GM12864 (cell line): ENCODE results near the gene CAMKK2.

Experiments used
- DNase-seq: peaks from one replicate; pipeline ENCODE4 v3.0.0-alpha.2; 2011; ENCODE audit warnings: low read depth
- H3K4me3 ChIP-seq: 2 replicates; pipeline ENCODE4 v1.5.1; 2011; ENCODE audit warnings: mild to moderate bottlenecking, low read depth, low read length, control low read depth
- TF ChIP-seq, protein P1 (sequence below): IDR thresholded peaks from 2 replicates; pipeline ENCODE4 v1.5.1; 2011; ENCODE audit warnings: low read depth, mild to moderate bottlenecking, moderate library complexity, low read length, control low read depth, inconsistent platforms; ENCODE audit errors: missing control alignments

Gene CAMKK2

DNA sequence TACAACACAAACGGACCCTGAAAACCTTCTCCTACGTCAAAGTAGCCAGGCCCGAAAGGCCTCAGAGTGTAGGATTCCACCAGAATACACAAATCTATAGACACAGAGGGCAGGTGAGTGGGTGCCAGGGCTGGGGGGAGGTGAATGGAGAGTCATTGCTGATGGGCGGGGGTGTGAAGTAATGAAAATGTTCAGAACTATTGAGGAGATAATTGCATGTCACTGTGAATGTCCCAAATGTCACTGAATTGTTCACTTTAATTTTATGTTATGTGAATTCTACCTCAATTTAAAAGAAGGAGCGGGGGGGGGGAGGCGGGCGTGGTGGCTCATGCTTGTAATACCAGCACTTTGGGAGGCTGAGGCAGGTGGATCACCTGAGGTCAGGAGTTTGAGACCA is 50.6 kb downstream of the CAMKK2 start:
- TF ChIP-seq, protein P1, sequence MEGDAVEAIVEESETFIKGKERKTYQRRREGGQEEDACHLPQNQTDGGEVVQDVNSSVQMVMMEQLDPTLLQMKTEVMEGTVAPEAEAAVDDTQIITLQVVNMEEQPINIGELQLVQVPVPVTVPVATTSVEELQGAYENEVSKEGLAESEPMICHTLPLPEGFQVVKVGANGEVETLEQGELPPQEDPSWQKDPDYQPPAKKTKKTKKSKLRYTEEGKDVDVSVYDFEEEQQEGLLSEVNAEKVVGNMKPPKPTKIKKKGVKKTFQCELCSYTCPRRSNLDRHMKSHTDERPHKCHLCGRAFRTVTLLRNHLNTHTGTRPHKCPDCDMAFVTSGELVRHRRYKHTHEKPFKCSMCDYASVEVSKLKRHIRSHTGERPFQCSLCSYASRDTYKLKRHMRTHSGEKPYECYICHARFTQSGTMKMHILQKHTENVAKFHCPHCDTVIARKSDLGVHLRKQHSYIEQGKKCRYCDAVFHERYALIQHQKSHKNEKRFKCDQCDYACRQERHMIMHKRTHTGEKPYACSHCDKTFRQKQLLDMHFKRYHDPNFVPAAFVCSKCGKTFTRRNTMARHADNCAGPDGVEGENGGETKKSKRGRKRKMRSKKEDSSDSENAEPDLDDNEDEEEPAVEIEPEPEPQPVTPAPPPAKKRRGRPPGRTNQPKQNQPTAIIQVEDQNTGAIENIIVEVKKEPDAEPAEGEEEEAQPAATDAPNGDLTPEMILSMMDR, result no peak
- no peak for DNase-seq
- H3K4me3 ChIP-seq, result no peak overlapping the region

DNA sequence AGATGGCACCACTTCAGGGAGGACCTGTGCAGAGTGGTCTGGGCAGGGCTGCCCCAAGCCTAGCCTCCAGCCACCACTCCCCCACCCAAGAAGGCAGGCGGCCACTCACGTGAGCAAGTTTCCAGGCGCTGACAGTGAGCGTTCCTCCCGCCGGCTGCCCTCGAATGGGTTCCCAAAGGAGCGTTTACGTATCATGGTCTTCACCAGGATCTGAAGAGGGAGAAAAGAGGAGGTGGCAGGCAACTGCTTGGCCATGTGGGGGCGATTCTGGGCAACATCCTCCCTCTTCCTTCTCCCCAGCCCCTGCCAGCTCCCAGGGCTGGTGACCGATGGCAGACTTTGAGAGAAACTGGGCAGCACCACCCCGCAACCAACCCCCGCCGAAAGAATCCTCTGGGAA is 51.5 kb downstream of the CAMKK2 start:
- H3K4me3 ChIP-seq, result no peak overlapping the region
- TF ChIP-seq, protein P1, result no peak
- no peak for DNase-seq

DNA sequence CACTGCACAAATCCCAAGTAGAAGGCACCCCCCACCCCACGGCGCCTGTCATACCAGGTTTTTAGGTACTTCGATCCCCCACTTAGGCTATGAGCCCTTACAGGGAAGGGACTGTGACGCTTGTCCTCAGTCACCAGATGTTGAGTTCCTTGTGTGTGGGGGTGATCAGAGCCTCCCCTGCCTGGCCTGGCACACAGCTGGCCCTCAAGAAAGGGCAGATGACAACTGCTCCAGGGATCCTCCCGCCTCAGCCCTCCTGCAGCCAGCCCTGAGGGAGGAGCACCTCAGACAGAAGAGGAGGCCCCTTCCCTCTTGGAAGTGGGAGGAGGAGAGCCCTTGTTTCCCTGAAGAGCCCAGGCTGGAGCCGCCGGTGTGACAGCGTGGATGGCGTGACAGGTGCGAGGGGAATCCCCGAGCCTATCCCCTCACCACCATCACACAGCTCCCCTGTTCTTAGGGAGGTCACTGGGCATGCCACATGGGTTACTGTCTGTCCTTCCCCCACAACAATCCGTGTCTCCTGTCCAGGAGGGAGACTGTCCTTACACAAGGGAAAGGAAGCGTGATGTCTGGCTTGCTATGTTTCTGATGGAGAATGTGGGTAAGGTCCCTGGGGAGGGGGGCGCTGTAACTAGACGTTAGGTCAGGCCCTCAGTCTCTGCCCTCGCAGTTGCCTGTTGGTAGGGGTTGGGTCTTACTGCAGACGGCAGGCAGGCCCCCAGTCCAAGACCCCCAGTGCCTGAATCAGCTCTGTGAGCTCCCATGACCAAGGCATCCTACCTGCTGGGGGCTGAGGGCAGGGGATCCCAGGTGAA is 55.1 kb downstream of the CAMKK2 start:
- DNase-seq, result no peak
- no peak overlapping the region for H3K4me3 ChIP-seq
- TF ChIP-seq, protein P1, result no peak

DNA sequence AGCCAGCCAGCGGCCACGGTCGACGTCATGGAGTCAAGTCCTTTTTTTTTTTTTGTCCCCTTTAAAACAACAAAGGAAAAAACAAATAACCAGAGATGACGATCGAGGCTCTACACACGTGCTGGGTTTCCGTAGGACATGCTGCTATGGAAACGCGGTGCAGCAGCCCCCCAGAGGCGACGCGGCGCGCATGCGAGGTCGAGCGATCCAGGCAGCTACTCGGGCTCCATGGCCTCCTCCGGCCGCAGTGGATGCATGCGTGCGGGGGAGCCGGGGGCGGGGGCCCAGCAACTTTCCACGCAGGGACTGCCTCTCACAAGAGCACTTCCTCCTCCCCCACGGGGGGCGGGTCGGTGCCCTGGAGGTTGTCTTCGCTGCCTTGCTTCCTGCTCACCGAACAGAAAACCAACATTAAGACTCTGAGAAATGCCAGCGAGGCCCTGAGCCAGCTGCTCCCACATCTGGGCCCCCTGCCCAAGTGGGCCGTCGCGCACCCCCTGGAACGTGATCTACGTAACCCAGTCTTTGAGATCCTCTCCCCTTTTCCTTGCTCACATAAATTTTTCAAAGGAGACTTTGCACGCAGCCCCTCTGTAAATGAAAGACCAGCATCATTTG is 55.9 kb downstream of the CAMKK2 start:
- TF ChIP-seq, protein P1, result no peak
- no peak for DNase-seq
- no peak overlapping the region for H3K4me3 ChIP-seq

DNA sequence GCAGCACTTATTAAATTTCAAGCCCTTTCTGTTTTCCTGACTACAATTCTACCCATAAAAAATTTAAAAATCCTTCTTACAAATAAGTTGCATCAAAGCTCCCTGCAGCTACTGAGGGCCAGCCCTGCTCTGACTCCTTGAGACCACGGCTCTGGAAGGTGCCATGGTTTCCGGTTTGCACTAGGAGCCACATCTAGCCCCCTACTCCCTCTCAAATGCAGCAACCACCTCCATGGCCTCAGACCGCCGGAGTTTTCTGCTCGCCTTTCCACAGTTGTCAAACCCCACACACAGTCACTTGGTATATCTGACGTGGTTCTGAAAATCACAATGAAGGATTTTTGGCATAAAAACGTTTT is 56.5 kb downstream of the CAMKK2 start:
- DNase-seq, result no peak
- TF ChIP-seq, protein P1, result no peak

DNA sequence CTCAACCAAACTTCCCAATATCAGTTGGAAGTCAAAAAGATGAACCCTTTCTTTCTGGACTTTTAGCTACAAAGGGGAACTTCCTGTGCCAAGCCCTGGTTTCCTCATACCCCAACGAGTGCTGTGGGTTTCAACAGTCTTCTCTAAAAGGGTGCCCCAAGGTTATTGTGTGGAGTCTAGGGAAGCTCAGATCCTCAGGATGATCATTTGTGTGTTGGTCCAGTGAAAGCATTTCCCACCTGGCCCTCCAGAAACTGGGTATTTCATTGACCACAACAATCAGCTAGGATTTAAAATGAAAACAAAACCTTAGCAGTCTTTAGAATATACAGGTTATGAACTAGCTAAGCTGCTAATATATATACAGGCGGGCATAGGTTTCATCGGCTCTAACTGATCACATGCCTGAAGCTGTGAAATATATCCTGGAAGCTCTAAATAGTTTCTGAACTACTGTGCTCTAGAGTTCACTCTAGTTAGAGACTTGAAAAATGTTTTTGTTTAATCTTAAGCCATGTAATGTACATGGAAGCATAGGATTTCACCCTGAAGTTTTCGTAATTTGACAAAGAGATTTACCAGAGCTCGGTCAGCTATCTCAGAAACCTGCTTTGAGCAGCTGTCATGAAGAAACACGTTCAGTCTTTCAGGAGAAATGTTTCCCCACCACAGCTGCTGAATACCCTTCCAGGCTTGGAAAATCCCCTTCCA is 57.0 kb downstream of the CAMKK2 start:
- H3K4me3 ChIP-seq, result no peak overlapping the region
- TF ChIP-seq, protein P1, result no peak
- no peak for DNase-seq

More for the DNA sequence above, 56.5 kb downstream of the CAMKK2 start:
- no peak overlapping the region for H3K4me3 ChIP-seq
